ENCODE data around the gene UBA52. TPM values are rescaled to one million over a fixed set of nuclear protein-coding genes. Genes with fewer than 3 reads are reported as not detected.

Gene UBA52
- total RNA-seq, 1 experiment from 2014 or later: 1,330 TPM

GRCh38 chr19:18523841-18524240, 47.8 kb upstream of the UBA52 start:
- H3K4me3 Mint-ChIP-seq (ENCODE audit: unreplicated experiment): no peak overlapping the region
- BruUV-seq (replicated peaks): no TSS peak
- TF ChIP-seq, protein P1, sequence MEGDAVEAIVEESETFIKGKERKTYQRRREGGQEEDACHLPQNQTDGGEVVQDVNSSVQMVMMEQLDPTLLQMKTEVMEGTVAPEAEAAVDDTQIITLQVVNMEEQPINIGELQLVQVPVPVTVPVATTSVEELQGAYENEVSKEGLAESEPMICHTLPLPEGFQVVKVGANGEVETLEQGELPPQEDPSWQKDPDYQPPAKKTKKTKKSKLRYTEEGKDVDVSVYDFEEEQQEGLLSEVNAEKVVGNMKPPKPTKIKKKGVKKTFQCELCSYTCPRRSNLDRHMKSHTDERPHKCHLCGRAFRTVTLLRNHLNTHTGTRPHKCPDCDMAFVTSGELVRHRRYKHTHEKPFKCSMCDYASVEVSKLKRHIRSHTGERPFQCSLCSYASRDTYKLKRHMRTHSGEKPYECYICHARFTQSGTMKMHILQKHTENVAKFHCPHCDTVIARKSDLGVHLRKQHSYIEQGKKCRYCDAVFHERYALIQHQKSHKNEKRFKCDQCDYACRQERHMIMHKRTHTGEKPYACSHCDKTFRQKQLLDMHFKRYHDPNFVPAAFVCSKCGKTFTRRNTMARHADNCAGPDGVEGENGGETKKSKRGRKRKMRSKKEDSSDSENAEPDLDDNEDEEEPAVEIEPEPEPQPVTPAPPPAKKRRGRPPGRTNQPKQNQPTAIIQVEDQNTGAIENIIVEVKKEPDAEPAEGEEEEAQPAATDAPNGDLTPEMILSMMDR (IDR thresholded peaks at IDR 0.05; ENCODE audit: unreplicated experiment): no peak
- no peaks in the 10 kb centered on the region for H3K9me3 Mint-ChIP-seq (ENCODE audit: unreplicated experiment)
- H3K36me3 Mint-ChIP-seq (ENCODE audit: insufficient read depth, unreplicated experiment): no peaks in the 10 kb centered on the region
- POLR2A ChIA-PET: interaction anchor here (0.6 to 4.6 kb wide), 4 partner anchors 8 to 242 kb away, joined by 3 to 63 read pairs (median 5); partner anchors contain the start of genes JUND and UBA52
- CTCF ChIA-PET: interaction anchor here (0.6 to 0.8 kb wide), 2 partner anchors 39 to 284 kb away, joined by 3 read pairs; no protein-coding TSS in a partner anchor
- H3K4me1 Mint-ChIP-seq (ENCODE audit: insufficient read depth, unreplicated experiment): peaks cover 15% of the 10 kb centered on the region
- no peak overlapping the region for H3K27ac Mint-ChIP-seq (ENCODE audit: low read depth, unreplicated experiment)
- intact Hi-C loops (cut with micrococcal nuclease): loop anchor here (5.0 kb wide), 2 partner anchors 37 to 72 kb away; no protein-coding TSS in a partner anchor
- DNase-seq (ENCODE audit: unreplicated experiment): no peak
- H3K27me3 Mint-ChIP-seq (ENCODE audit: insufficient read depth, unreplicated experiment): no peaks in the 10 kb centered on the region

DNA sequence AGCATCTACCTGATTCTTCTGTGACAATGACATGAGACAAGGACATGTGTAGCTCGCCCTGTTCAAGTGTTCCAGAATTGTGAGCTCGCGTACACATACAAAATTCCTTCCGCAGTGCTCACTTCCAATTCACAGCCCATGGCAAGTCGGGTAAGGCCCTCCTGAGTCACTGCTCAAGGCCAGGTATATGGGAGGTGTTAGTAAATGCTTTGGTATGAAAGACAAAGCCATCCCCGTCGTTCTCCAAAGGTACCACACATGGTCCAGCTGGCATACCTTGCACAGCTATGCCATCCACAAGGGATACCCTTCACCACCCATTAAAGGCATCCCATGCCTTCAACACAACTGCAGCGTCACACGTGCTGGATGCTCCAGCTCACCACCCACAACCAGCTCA, 45.3 kb upstream of the UBA52 start:
- no peaks in the 10 kb centered on the region for H3K27me3 Mint-ChIP-seq (ENCODE audit: insufficient read depth, unreplicated experiment)
- BruUV-seq (replicated peaks): no TSS peak
- H3K9me3 Mint-ChIP-seq (ENCODE audit: unreplicated experiment): no peaks in the 10 kb centered on the region
- intact Hi-C loops (cut with micrococcal nuclease): no loop called here
- DNase-seq (ENCODE audit: unreplicated experiment): peak; percentile 41
- ChIA-PET CTCF (interaction anchor here (0.7 to 1.7 kb wide), 4 partner anchors 21 to 469 kb away, joined by 3 to 7 read pairs (median 4); no protein-coding TSS in a partner anchor), POLR2A (interaction anchor here (0.6 to 3.6 kb wide), 7 partner anchors 9 to 306 kb away, joined by 3 to 15 read pairs (median 7); partner anchors contain the start of genes FKBP8, KXD1, UBA52 and UPF1)
- no peak overlapping the region for H3K27ac Mint-ChIP-seq (ENCODE audit: low read depth, unreplicated experiment)
- TF ChIP-seq, protein P1 (IDR thresholded peaks at IDR 0.05; ENCODE audit: unreplicated experiment): no peak
- peaks cover 7% of the 10 kb centered on the region for H3K36me3 Mint-ChIP-seq (ENCODE audit: insufficient read depth, unreplicated experiment)
- H3K4me3 Mint-ChIP-seq (ENCODE audit: unreplicated experiment): no peak overlapping the region
- H3K4me1 Mint-ChIP-seq (ENCODE audit: insufficient read depth, unreplicated experiment): peaks cover 7% of the 10 kb centered on the region

GRCh38 chr19:18529782-18530181, 41.9 kb upstream of the UBA52 start:
- Mint-ChIP-seq H3K4me3 (ENCODE audit: unreplicated experiment) (no peak overlapping the region), H3K9me3 (ENCODE audit: unreplicated experiment) (no peaks in the 10 kb centered on the region), H3K27me3 (ENCODE audit: insufficient read depth, unreplicated experiment) (no peaks in the 10 kb centered on the region), H3K36me3 (ENCODE audit: insufficient read depth, unreplicated experiment) (peaks cover 16% of the 10 kb centered on the region), H3K27ac (ENCODE audit: low read depth, unreplicated experiment) (no peak overlapping the region), H3K4me1 (ENCODE audit: insufficient read depth, unreplicated experiment) (peaks cover 7% of the 10 kb centered on the region)
- no peak for DNase-seq (ENCODE audit: unreplicated experiment)
- ChIA-PET POLR2A (interaction anchor here (0.7 to 1.3 kb wide), 2 partner anchors 16 to 42 kb away, joined by 3 to 7 read pairs; partner anchors contain the start of gene UBA52), CTCF (interaction anchor here (0.7 kb wide), 1 partner anchor 13 kb away, joined by 4 read pairs; no protein-coding TSS in a partner anchor)
- no TSS peak for BruUV-seq (replicated peaks)
- intact Hi-C loops (cut with micrococcal nuclease): no loop called here
- TF ChIP-seq, protein P1 (IDR thresholded peaks at IDR 0.05; ENCODE audit: unreplicated experiment): no peak

DNA sequence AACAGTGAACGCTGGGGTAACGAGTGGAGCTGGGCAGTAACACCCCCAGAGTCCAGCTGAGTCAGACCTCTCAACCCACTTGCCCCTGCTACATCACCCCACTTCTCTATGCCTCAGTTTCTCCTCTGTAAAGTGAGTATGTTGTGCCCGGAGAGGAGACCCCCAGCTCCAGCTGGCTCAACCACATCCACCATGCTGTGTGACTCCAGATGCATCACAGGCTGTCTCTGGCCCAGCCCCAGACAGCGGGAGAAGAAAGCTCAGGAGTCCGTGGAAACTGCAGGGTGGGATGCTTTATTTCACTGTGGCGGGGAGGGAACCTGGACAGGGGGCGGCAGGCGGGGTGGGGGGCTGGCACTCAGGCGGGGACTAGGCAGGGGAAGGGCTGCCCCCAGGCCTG, 40.2 kb upstream of the UBA52 start:
- no peak overlapping the region for H3K27ac Mint-ChIP-seq (ENCODE audit: low read depth, unreplicated experiment)
- ChIA-PET POLR2A (interaction anchor here (2.6 kb wide), 1 partner anchor 8 kb away, joined by 7 read pairs; no protein-coding TSS in a partner anchor), CTCF (interaction anchor here (0.7 kb wide), 1 partner anchor 145 kb away, joined by 3 read pairs; no protein-coding TSS in a partner anchor)
- peaks cover 26% of the 10 kb centered on the region for H3K36me3 Mint-ChIP-seq (ENCODE audit: insufficient read depth, unreplicated experiment)
- no peaks in the 10 kb centered on the region for H3K27me3 Mint-ChIP-seq (ENCODE audit: insufficient read depth, unreplicated experiment)
- H3K9me3 Mint-ChIP-seq (ENCODE audit: unreplicated experiment): no peaks in the 10 kb centered on the region
- no TSS peak for BruUV-seq (replicated peaks)
- DNase-seq (ENCODE audit: unreplicated experiment): no peak
- TF ChIP-seq, protein P1 (IDR thresholded peaks at IDR 0.05; ENCODE audit: unreplicated experiment): no peak
- intact Hi-C loops (cut with micrococcal nuclease): no loop called here
- H3K4me1 Mint-ChIP-seq (ENCODE audit: insufficient read depth, unreplicated experiment): peaks cover 4% of the 10 kb centered on the region
- H3K4me3 Mint-ChIP-seq (ENCODE audit: unreplicated experiment): no peak overlapping the region
